HepG2 (cell line): ENCODE results near the gene SCRT2. TPM values are rescaled to one million over a fixed set of nuclear protein-coding genes. Genes with fewer than 3 reads are reported as not detected.

Experiments
- ATAC-seq: fragments of 200-7000 bp; cut with Tn5 transposase; 3 replicates; pipeline ENCODE4 v1.9.1; 2020; ENCODE audit warnings: mild to moderate bottlenecking, moderate library complexity
- BruUV-seq: library from RNA; stranded (reverse); fragments of 400-500 nt; replicated peaks from 2 replicates; lab custom pipeline; 2021; lab: Mats Ljungman, UMichigan
- CTCF ChIA-PET: fragments of 300-600 bp; formaldehyde crosslinking; extraction: SDS; loops from one replicate; lab custom pipeline; 2021; ENCODE audit warnings: low total read pairs, inconsistent platforms, low intra/inter-chr PET ratio; lab: Yijun Ruan, JAX
- POLR2A ChIA-PET: fragments of 350-600 bp; sonication (Branson Sonifier 250); formaldehyde crosslinking; loops from one replicate; lab custom pipeline; 2020; ENCODE audit warnings: antibody characterized with exemption, inconsistent platforms; lab: Yijun Ruan, JAX
- DNase-seq: peaks from one replicate; pipeline ENCODE4 v3.0.0-alpha.2; 2015; ENCODE audit warnings: low spot score
- FAIRE-seq: peaks from 3 replicates; lab custom pipeline; 2011; peaks lifted over from hg19 to GRCh38; lab: Jason Lieb, UNC
- H2AFZ ChIP-seq: one replicate; pipeline ENCODE4 v1.6.1; 2011; ENCODE audit warnings: low read length, inconsistent platforms
- H3K27ac ChIP-seq: fragments of 300-600 bp; 3 replicates; pipeline ENCODE4 v1.8.0; 2011; ENCODE audit warnings: mixed run types, mild to moderate bottlenecking, mixed read lengths, low read length, inconsistent platforms; ENCODE audit not compliant: insufficient read depth; ENCODE audit errors: extremely low read length
- H3K27me3 ChIP-seq, 2 experiments: fragments of 200-600 bp in 1 of 2; 2 replicates in 1 of 2; 3 replicates in 1 of 2; pipeline versions ENCODE4 v1.6.0 to v1.8.0; 2011; ENCODE audit warnings: low read length in 2 of 2, mild to moderate bottlenecking in 2 of 2, moderate library complexity in 2 of 2, inconsistent platforms in 1 of 2; ENCODE audit not compliant: insufficient read depth in 2 of 2, control insufficient read depth in 1 of 2
- H3K36me3 ChIP-seq, 2 experiments: fragments of 200-600 bp in 1 of 2; replicated peaks in 1 of 2; 2 replicates in 1 of 2; 3 replicates in 1 of 2; pipeline versions ENCODE4 v1.5.1 to v1.8.0; 2011; ENCODE audit warnings: low read length in 2 of 2, inconsistent platforms in 1 of 2; ENCODE audit not compliant: insufficient read depth in 2 of 2, control insufficient read depth in 1 of 2
- H3K4me1 ChIP-seq: 2 replicates; pipeline ENCODE4 v1.5.1; 2012; ENCODE audit warnings: low read length, inconsistent platforms; ENCODE audit not compliant: insufficient read depth
- H3K4me2 ChIP-seq: 2 replicates; pipeline ENCODE4 v1.6.0; 2011; ENCODE audit warnings: low read depth, low read length, inconsistent platforms
- H3K4me3 ChIP-seq, 3 experiments: fragments of 200-600 bp in 1 of 3; sonication (generic), shearing (Covaris generic) in 1 of 3; replicated peaks in 1 of 3; 2 replicates each; pipeline ENCODE4 v1.5.1; 2011 to 2016; ENCODE audit warnings: low read length in 3 of 3, inconsistent platforms in 2 of 3, low read depth in 2 of 3, mild to moderate bottlenecking in 2 of 3, control low read depth in 1 of 3, mixed read lengths in 1 of 3; ENCODE audit not compliant: insufficient read depth in 1 of 3
- H3K79me2 ChIP-seq: one replicate; pipeline ENCODE4 v1.6.1; 2011; ENCODE audit warnings: low read length, inconsistent platforms; ENCODE audit not compliant: insufficient read depth
- H3K9ac ChIP-seq: 2 replicates; pipeline ENCODE4 v1.6.0; 2011; ENCODE audit warnings: mild to moderate bottlenecking, low read depth, low read length, inconsistent platforms; ENCODE audit not compliant: insufficient read depth
- H3K9me3 ChIP-seq: 2 replicates; pipeline ENCODE4 v1.5.1; 2012; ENCODE audit warnings: mild to moderate bottlenecking, low read length
- H4K20me1 ChIP-seq: 2 replicates; pipeline ENCODE4 v1.6.0; 2011; ENCODE audit warnings: inconsistent platforms, mild to moderate bottlenecking, low read length, moderate library complexity; ENCODE audit not compliant: insufficient read depth
- BCL6 ChIP-seq: IDR thresholded peaks from 2 replicates; pipeline ENCODE4 v1.6.1; 2016; ENCODE audit warnings: missing genetic modification reagents, missing compliant biosample characterization
- HOXA3 ChIP-seq: sonication (generic); formaldehyde crosslinking; IDR thresholded peaks from 2 replicates; pipeline ENCODE4 v1.5.0; 2020; ENCODE audit warnings: missing genetic modification reagents
- MXD4 ChIP-seq: IDR thresholded peaks from 2 replicates; pipeline ENCODE4 v1.6.1; 2016; ENCODE audit warnings: mild to moderate bottlenecking, missing biosample characterization, missing genetic modification reagents
- NCOA1 ChIP-seq: sonication (generic); formaldehyde crosslinking; IDR thresholded peaks from 2 replicates; pipeline ENCODE4 v1.9.0; 2021; ENCODE audit warnings: missing genetic modification reagents
- POLR2A ChIP-seq, 2 experiments: IDR thresholded peaks; 2 replicates each; pipeline ENCODE4 v1.6.1; 2011; ENCODE audit warnings: low read depth in 2 of 2, low read length in 2 of 2, mild to moderate bottlenecking in 1 of 2, moderate library complexity in 1 of 2; ENCODE audit not compliant: insufficient read depth in 1 of 2
- SIN3B ChIP-seq: fragments of 150-350 bp; IDR thresholded peaks from 2 replicates; pipeline ENCODE4 v1.6.1; 2014; ENCODE audit warnings: low read length
- SMARCC2 ChIP-seq: fragments of 450-650 bp; IDR thresholded peaks from 2 replicates; pipeline ENCODE4 v1.6.1; 2017; ENCODE audit warnings: antibody characterized with exemption, mild to moderate bottlenecking
- SOX13 ChIP-seq, 3 experiments: fragments of 450-650 bp in 1 of 3; sonication (generic) in 1 of 3; formaldehyde crosslinking in 1 of 3; IDR thresholded peaks in 2 of 3; conservative IDR thresholded peaks in 1 of 3; 2 replicates each; pipeline versions ENCODE4 v1.5.0 to v1.6.1; 2016 to 2020; ENCODE audit warnings: antibody characterized with exemption in 1 of 3, mild to moderate bottlenecking in 1 of 3, missing compliant biosample characterization in 1 of 3, missing genetic modification reagents in 1 of 3, moderate library complexity in 1 of 3
- ZFP90 ChIP-seq: sonication (generic); formaldehyde crosslinking; IDR thresholded peaks from 2 replicates; pipeline ENCODE4 v1.8.0; 2022; ENCODE audit warnings: missing genetic modification reagents, mild to moderate bottlenecking, inconsistent platforms, borderline replicate concordance
- ZNF101 ChIP-seq: sonication (generic); formaldehyde crosslinking; IDR thresholded peaks from 2 replicates; pipeline ENCODE4 v1.4.0; 2020; ENCODE audit warnings: mild to moderate bottlenecking, low read depth, missing genetic modification reagents, borderline replicate concordance
- ZNF746 ChIP-seq: sonication (generic); formaldehyde crosslinking; IDR thresholded peaks from 2 replicates; pipeline ENCODE4 v1.8.0; 2022; ENCODE audit warnings: mild to moderate bottlenecking, missing genetic modification reagents
- WGBS: methylation state at CpG from one replicate; pipeline ENCODE4 v1.1.6; 2017; ENCODE audit warnings: low lambda C conversion rate; 5-methylcytosine and 5-hydroxymethylcytosine counted together
- in situ Hi-C: cut with HindIII; loops from 2 replicates; pipeline ENCODE4 v1.10.0; 2017; ENCODE audit warnings: low pct_unique_long_range_greater_than_20kb; ENCODE audit not compliant: extremely low pct_ligation_motif_present
- intact Hi-C: fragments of 100-400 bp; cut with micrococcal nuclease; formaldehyde crosslinking; loops from one replicate; pipeline ENCODE4 v1.10.0; 2022; ENCODE audit not compliant: unreplicated experiment
- polyA plus RNA-seq, 8 experiments: library from polyadenylated mRNA; depleted of rRNA in 3 of 8; stranded (reverse) in 7 of 8; unstranded in 1 of 8; fragments of >200 nt; fragmentation: Illumina TruSeq in 4 of 8; extraction: Trizol in 4 of 8; gene quantifications; 2 replicates each; pipeline versions ENCODE4 v1.2.1 to v1.2.3, GENCODE V29; 2011 to 2016; ENCODE audit warnings: low read depth in 4 of 8, missing spikeins in 1 of 8, mixed read lengths in 1 of 8; ENCODE audit not compliant: insufficient read depth in 1 of 8
- total RNA-seq, 5 experiments: library from RNA; depleted of rRNA; stranded (reverse); fragments of >200 nt; fragmentation: Illumina TruSeq; extraction: Trizol; gene quantifications; 2 replicates each; pipeline ENCODE4 v1.2.3, GENCODE V29; 2016; ENCODE audit warnings: low read depth in 1 of 5
- TF ChIP-seq, protein P1 (sequence below): IDR thresholded peaks from 2 replicates; pipeline ENCODE4 v1.6.1; 2018; ENCODE audit warnings: missing genetic modification reagents
- TF ChIP-seq, protein P2 (sequence below): sonication (generic); formaldehyde crosslinking; IDR thresholded peaks from 2 replicates; pipeline ENCODE4 v1.5.0; 2020; ENCODE audit warnings: missing genetic modification reagents
- TF ChIP-seq, protein P3 (sequence below): sonication (generic); formaldehyde crosslinking; IDR thresholded peaks from 2 replicates; pipeline ENCODE4 v1.4.0; 2020; ENCODE audit warnings: mild to moderate bottlenecking, missing genetic modification reagents

Gene SCRT2
- total and polyA plus RNA-seq, 2 of the 13 experiments (the other 11 are each of a cell fraction or from before 2014, with no cell fraction given), result not detected

DNA sequence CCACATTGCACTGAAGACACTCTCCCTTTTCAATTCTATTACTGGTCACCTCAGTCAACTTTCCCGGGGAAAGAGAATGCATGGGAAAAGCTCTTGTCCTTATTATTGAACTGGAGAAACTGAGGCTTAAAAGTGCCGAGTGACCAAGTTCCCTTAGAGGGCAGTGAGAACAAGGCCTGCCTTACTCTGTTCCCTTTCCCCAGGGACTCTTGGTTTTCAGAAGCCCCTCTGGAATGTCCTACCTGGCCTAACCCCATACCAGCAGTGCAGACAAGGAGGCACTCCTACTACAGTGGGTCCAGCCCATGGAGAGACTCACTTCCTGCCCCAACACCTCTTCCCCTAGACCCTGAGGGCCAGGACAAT, 28.8 kb downstream of the SCRT2 start (continued):
- TF ChIP-seq, protein P1, sequence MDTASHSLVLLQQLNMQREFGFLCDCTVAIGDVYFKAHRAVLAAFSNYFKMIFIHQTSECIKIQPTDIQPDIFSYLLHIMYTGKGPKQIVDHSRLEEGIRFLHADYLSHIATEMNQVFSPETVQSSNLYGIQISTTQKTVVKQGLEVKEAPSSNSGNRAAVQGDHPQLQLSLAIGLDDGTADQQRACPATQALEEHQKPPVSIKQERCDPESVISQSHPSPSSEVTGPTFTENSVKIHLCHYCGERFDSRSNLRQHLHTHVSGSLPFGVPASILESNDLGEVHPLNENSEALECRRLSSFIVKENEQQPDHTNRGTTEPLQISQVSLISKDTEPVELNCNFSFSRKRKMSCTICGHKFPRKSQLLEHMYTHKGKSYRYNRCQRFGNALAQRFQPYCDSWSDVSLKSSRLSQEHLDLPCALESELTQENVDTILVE (CRISPR knock-in tag), result peak; percentile 2; the same call in 1 of the 2 replicates
- TF ChIP-seq HOXA3 (no peak), POLR2A (IDR thresholded peaks at IDR 0.05; ENCODE audit: insufficient read depth in 1 of 2, low read depth in 2 of 2, low read length in 2 of 2) (0 out of 4 replicates have a peak, but pooled peaks of 1 of the 2 experiments have one; percentile 10), SOX13 (IDR thresholded peaks at IDR 0.05) (no peak), SOX13 (CRISPR knock-in tag; conservative IDR thresholded peaks at IDR 0.05 in 1 of 2, IDR thresholded peaks at IDR 0.05 in 1 of 2) (0 out of 4 replicates have a peak, but pooled peaks of 1 of the 2 experiments have one; percentile 34), BCL6 (CRISPR knock-in tag) (0 out of 2 replicates have a peak, but pooled peaks have one; percentile 22)

DNA sequence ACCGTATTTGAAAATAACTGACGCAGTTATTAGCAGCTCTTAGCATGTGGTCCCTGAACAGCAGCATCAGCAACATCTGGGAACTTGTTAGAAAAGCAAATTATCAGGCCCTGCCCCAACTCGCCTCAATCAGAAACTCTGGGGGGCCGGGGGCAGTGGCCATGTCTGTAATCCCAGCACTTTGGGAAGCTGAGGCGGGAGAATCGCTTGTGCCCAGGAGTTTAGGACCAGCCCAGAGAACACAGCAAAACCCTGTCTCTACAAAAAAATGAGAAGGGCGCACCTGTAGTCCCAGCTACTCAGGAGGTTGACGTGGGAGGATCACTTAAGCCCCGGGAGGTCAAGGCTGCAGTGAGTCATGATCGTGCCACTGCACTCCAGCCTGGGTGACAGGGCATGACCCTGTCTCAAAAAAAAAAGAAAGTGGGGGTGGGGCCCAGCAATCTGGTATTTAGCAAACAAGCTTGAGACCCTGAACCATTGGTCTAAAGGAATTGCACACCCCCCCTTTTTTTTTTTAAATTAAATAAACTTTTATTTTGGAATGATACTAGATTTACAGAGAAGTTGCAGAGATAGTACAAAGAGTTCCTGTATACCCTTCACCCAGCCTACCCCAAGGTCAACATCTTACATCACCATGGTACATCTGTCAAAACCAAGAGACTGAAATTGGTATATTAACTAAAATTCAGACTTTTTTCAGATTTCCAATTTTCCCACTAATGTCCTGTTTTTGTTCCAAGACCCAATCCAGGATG, 29.3 kb downstream of the SCRT2 start:
- H4K20me1 ChIP-seq, result peaks cover 7% of the 10 kb centered on the region
- H3K36me3 ChIP-seq, result peaks cover 11 to 34% of the 10 kb centered on the region in 2 experiments
- peak overlapping the region; percentile 99 for H3K4me2 ChIP-seq
- H3K4me3 ChIP-seq, result peak overlapping the region; percentile 15 to 71 (median 58); a peak in 5 of 6 replicates
- CTCF ChIA-PET, result interaction anchor here (2.2 to 3.0 kb wide), 2 partner anchors 21 to 85 kb away, joined by 12 to 36 read pairs; no protein-coding TSS in a partner anchor
- H3K27ac ChIP-seq, result peak overlapping the region; percentile 86
- H3K27me3 ChIP-seq, result no peaks in the 10 kb centered on the region
- ATAC-seq (peak; percentile 9), FAIRE-seq (peak; percentile 63), DNase-seq (peak; percentile 84)
- H3K9ac ChIP-seq, result peak overlapping the region; percentile 67
- H3K79me2 ChIP-seq, result no peaks in the 10 kb centered on the region
- intact Hi-C loops, result loop anchor here (5.0 kb wide), 2 partner anchors 104 to 284 kb away; partner anchors contain the start of gene CSNK2A1
- POLR2A ChIA-PET, result interaction anchor here (0.9 to 2.6 kb wide), 14 partner anchors 14 to 299 kb away, joined by 3 to 19 read pairs (median 5); partner anchors contain the start of genes CSNK2A1, NRSN2, RBCK1 and SCRT2
- no peak overlapping the region for H2AFZ ChIP-seq
- no peaks in the 10 kb centered on the region for H3K9me3 ChIP-seq
- in situ Hi-C loops, result loop anchor here (5.0 to 10.0 kb wide), 2 partner anchors 84 to 291 kb away; no protein-coding TSS in a partner anchor
- WGBS, result 27% methylated on average over 10 of the region's 10 CpGs
- peaks cover 47% of the 10 kb centered on the region for H3K4me1 ChIP-seq
- BruUV-seq, result no TSS peak
- no peak for TF ChIP-seq ZFP90
- TF ChIP-seq SMARCC2, result no peak
- no peak for TF ChIP-seq ZNF746 (CRISPR knock-in tag)
- TF ChIP-seq MXD4 (CRISPR knock-in tag), result no peak
- TF ChIP-seq, protein P2, sequence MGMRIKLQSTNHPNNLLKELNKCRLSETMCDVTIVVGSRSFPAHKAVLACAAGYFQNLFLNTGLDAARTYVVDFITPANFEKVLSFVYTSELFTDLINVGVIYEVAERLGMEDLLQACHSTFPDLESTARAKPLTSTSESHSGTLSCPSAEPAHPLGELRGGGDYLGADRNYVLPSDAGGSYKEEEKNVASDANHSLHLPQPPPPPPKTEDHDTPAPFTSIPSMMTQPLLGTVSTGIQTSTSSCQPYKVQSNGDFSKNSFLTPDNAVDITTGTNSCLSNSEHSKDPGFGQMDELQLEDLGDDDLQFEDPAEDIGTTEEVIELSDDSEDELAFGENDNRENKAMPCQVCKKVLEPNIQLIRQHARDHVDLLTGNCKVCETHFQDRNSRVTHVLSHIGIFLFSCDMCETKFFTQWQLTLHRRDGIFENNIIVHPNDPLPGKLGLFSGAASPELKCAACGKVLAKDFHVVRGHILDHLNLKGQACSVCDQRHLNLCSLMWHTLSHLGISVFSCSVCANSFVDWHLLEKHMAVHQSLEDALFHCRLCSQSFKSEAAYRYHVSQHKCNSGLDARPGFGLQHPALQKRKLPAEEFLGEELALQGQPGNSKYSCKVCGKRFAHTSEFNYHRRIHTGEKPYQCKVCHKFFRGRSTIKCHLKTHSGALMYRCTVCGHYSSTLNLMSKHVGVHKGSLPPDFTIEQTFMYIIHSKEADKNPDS (CRISPR knock-in tag), result no peak
- TF ChIP-seq SIN3B, result no peak
- TF ChIP-seq NCOA1 (CRISPR knock-in tag), result 0 out of 2 replicates have a peak, but pooled peaks have one; percentile 17
- TF ChIP-seq ZNF101 (CRISPR knock-in tag), result no peak
- TF ChIP-seq, protein P3, sequence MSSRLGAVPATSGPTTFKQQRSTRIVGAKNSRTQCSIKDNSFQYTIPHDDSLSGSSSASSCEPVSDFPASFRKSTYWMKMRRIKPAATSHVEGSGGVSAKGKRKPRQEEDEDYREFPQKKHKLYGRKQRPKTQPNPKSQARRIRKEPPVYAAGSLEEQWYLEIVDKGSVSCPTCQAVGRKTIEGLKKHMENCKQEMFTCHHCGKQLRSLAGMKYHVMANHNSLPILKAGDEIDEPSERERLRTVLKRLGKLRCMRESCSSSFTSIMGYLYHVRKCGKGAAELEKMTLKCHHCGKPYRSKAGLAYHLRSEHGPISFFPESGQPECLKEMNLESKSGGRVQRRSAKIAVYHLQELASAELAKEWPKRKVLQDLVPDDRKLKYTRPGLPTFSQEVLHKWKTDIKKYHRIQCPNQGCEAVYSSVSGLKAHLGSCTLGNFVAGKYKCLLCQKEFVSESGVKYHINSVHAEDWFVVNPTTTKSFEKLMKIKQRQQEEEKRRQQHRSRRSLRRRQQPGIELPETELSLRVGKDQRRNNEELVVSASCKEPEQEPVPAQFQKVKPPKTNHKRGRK (CRISPR knock-in tag), result no peak
